ENCODE measurements around the gene AKT3.

DNA sequence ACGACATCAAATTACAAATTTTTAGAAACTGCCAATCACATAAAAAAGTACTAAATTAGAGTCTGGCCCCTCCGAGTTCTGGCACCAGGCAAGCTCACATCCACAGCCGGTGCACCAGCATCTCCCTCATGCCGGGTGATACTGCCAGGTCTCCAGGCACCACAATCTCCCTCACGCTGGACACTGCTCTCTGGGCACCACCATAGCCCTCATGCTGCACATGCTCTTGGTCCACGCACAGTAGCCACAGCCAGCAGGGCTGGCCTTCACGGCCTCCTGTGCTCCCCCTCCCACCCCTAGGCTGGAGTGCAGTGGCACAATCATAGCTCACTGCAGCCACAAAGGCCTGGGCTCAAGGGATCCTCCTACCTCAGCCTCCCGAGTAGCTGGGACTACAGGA lies 65.5 kb downstream of the AKT3 start:
- no peak for TF ChIP-seq CHD2 (IDR thresholded peaks at IDR 0.05; ENCODE audit: low read length, partially characterized antibody)
- TF ChIP-seq RFX5 (IDR thresholded peaks at IDR 0.05), result no peak
- TF ChIP-seq HOXA7 (CRISPR knock-in tag; IDR thresholded peaks at IDR 0.05), result no peak
- TF ChIP-seq POLR2A (IDR thresholded peaks at IDR 0.05; ENCODE audit: low read length), result no peak
- TF ChIP-seq, protein P1, sequence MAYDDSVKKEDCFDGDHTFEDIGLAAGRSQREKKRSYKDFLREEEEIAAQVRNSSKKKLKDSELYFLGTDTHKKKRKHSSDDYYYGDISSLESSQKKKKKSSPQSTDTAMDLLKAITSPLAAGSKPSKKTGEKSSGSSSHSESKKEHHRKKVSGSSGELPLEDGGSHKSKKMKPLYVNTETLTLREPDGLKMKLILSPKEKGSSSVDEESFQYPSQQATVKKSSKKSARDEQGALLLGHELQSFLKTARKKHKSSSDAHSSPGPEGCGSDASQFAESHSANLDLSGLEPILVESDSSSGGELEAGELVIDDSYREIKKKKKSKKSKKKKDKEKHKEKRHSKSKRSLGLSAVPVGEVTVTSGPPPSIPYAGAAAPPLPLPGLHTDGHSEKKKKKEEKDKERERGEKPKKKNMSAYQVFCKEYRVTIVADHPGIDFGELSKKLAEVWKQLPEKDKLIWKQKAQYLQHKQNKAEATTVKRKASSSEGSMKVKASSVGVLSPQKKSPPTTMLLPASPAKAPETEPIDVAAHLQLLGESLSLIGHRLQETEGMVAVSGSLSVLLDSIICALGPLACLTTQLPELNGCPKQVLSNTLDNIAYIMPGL (CRISPR knock-in tag; IDR thresholded peaks at IDR 0.05; ENCODE audit: borderline replicate concordance), result no peak
- no peak for TF ChIP-seq HDAC2 (IDR thresholded peaks at IDR 0.05)
- TF ChIP-seq, protein P2, sequence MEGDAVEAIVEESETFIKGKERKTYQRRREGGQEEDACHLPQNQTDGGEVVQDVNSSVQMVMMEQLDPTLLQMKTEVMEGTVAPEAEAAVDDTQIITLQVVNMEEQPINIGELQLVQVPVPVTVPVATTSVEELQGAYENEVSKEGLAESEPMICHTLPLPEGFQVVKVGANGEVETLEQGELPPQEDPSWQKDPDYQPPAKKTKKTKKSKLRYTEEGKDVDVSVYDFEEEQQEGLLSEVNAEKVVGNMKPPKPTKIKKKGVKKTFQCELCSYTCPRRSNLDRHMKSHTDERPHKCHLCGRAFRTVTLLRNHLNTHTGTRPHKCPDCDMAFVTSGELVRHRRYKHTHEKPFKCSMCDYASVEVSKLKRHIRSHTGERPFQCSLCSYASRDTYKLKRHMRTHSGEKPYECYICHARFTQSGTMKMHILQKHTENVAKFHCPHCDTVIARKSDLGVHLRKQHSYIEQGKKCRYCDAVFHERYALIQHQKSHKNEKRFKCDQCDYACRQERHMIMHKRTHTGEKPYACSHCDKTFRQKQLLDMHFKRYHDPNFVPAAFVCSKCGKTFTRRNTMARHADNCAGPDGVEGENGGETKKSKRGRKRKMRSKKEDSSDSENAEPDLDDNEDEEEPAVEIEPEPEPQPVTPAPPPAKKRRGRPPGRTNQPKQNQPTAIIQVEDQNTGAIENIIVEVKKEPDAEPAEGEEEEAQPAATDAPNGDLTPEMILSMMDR (IDR thresholded peaks at IDR 0.05), result no peak
- TF ChIP-seq, protein P3, sequence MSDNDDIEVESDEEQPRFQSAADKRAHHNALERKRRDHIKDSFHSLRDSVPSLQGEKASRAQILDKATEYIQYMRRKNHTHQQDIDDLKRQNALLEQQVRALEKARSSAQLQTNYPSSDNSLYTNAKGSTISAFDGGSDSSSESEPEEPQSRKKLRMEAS (IDR thresholded peaks at IDR 0.05), result no peak
- TF ChIP-seq RAD21 (conservative IDR thresholded peaks at IDR 0.05 in 1 of 2, IDR thresholded peaks at IDR 0.05 in 1 of 2), result no peak

All from A549 (cell line).